Gastrocnemius medialis (tissue), 4 donors: ENCODE measurements around the gene OR2L13.

ENCODE experiments used
- CTCF ChIP-seq, 5 experiments: fragments of 450-650 bp in 3 of 5; fragments of 200-600 bp in 2 of 5; sonication (generic) in 2 of 5; IDR thresholded peaks in 4 of 5; conservative IDR thresholded peaks in 1 of 5; 1 replicate in 4 of 5; 2 replicates in 1 of 5; pipeline ENCODE4 v1.5.1; 2016 to 2019; ENCODE audit warnings: antibody characterized with exemption in 5 of 5, mild to moderate bottlenecking in 3 of 5, moderate library complexity in 3 of 5
- POLR2A ChIP-seq, 2 donors: fragments of 450-650 bp; IDR thresholded peaks; one replicate each; pipeline ENCODE4 v1.6.1; 2017; ENCODE audit warnings: antibody characterized with exemption in 2 of 2, mild to moderate bottlenecking in 2 of 2, moderate library complexity in 2 of 2

- TF ChIP-seq POLR2A (IDR thresholded peaks at IDR 0.05) (no peak), CTCF (IDR thresholded peaks at IDR 0.05 in 4 of 5, conservative IDR thresholded peaks at IDR 0.05 in 1 of 5) (no peak)
Measured at GRCh38 chr1:248054671-248055070, 40.3 kb upstream of the OR2L13 start.
